Measurements from ENCODE around the gene CNTFR.

Gene CNTFR

GRCh38 chr9:34588671-34589635 is 571 bp downstream of the CNTFR start:
- DNase-seq = no peak

- DNase-seq = no peak
Observed at GRCh38 chr9:34587271-34587670, 2.3 kb downstream of the CNTFR start.

DNA sequence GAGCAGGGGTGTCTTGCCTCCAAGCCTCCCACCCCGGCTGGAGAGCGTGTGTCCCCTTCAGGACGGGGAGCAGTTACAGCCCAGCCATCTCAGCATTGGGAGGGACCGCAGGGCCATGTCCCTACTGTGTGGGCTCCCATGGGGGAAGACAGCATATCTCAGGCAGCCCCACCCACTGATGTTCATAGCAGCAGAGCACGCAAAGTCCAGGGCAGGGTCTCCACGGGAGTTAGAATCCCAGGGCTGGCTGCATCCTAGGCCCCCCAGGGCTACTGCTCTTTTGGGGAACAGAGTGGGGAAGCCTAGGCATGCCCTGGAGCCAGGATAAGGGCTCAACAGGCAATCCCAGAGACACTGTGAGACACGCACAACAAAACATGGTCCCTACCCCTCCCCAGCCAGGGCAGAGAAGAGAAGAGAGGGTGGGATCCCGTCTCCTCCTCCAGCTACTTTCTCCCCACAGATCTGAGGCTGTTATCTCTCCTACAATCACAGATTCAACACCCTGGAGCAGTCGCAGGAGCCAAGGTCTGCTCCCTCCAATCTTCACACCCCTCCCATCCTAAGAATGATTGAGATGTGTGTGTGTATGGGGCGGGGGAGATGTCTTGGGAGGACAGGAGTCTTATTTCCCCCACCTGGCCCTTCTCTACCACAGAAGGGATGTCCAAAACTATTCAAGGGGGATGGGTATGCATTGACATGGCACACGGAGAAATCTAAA is 3.4 kb downstream of the CNTFR start:
- no peak for DNase-seq

DNA sequence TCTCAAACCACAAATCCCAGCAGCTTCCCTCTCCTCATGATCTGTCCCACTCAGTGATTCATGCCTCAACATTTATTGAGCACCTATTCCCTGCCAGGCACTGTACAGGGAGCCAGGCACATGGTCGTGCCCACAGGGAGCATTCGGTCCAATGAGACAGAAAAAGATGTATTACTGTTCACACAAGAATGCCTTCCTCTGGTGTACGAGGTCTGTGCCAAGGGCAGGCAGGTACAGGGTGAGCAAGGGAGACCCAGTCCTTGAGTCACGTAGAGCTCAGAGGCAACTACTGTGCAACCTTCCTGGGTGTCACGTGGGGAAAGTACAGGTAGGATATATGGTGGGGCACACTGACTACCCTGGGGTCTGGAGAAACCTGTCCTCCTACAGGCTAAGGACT is 4.6 kb downstream of the CNTFR start:
- no peak for DNase-seq

DNA sequence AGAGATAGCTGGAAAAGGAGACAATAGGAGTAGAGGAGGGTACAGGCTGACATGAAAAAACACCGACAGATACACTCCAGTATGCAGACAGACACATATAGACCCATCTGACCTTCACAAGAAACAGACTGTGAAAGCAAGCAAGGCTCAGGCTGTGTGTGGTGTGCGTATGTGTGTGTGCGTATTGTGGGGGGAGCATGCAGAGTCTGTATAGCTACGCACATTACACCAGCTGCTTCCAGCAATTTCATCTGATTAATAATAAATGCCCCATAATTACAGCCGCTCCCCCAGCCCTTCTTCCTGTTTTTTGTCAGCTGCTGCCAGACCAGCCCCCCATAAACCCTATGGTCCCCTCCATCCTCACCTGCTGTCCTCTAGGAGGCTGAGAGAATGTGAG is 6.7 kb downstream of the CNTFR start:
- DNase-seq = no peak

DNA sequence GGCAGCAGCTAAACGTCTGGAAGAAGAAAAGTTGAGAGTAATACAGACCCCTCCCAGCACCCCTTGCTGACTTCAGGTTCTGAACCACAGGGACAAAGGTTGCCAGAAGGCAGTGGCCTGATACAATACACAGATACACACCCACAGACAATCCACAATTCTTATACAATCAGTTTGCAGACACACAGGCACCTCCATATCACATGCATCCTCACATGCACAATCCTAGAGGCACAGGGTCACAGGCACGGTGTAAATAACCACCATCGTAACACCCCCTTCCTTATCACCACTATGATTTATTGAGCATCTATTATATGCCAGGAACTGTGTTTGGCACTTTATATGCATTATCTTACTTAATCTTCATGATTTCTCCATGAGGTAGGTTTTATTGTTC is 8.2 kb downstream of the CNTFR start:
- no peak for DNase-seq

DNA sequence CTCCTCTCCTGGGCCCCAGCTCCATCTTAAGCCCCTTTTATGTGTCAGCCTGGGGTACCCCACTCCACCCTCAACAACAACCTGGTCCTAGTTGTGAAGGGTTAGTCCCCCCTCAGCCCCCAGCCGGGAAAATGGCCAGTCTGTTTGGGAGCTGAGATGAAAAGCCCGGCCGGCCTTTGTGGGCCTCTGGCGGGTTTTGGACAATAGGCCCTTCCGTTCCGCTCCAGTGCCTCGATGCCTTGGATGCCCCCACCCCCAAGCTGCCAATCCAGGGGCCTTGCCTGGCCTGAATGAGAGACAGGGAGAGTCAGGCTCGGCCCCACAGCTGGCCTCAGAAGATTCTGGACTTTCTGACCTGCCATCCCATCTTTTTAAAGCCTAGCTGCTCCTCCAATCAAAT is 9.2 kb downstream of the CNTFR start:
- no peak for DNase-seq

- DNase-seq = no peak
Observed at GRCh38 chr9:34579808-34580163, 9.7 kb downstream of the CNTFR start.

DNA sequence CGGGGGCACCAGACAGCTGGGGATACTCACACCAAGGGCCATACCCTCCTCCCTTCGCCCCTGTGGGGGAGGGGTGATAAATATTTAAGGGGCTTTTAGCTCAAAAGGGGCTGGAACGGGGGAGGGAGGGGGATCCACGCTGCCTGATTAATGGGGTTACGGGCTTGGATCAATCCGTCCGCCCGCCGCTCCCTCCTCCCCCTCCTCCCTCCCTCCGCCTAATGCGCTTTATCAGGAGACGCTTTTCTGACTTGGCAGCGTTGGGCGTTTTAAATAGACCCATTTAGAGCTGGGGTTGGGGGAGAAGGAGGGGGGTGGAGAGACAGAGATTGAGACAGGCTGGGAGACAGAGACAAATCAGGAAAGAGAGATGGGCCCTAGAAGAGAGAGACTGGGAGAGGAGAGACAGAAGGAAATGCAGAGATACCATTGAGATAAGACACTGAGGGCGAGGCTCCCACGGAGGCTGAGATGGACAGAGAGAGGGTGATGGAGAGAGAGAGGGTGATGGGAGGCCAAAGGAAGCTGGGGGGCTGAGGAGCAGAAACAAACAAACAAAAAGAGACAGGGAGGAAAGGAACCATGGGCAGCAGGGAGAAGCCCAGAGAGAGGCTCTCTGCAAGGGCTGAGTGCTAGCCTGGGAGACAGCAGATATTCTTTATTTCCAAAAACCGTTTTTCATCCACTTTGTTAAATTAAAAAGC is 10.3 kb downstream of the CNTFR start:
- no peak for DNase-seq

DNA sequence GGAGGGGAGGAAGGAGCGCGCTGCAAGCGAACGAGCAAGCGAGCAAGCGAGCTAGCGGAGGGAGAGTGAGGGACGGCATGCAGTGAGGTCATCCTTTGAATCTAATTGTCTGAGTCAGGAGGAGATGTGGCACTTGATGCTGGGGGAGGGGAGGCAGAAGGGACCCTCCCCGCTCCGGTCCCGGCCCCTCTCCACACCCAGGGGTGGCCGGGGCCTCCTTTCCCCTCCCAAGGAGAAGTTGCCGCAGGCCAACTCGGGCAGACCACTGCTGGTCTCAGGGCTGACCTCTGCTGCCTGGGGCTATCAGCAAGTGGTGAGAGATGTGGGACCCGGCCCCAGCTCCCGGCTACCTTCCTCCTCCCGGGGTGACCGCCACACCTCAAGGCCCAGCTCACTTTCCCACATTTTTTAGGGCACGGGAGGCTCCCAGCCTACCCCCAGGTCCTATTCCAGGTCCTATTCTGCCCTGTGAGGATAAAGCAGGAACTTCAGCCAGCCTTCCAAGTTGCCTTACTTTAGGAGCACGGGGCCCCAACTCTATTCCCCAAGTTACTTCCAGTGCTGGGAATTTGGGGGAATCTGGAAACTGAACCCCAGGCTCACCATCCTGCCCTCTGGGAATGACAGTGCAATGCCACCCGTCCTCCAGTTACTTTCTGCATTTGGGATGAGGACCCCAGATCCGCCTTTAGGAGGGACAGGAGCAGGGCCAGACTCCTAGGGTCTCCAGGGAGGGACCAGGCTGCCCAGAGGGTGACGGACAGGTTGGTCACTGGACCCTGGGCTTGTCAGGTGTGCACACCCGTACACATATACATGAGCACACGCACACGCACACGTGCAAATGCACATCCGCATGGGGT is 11.1 kb downstream of the CNTFR start:
- DNase-seq = no peak

DNA sequence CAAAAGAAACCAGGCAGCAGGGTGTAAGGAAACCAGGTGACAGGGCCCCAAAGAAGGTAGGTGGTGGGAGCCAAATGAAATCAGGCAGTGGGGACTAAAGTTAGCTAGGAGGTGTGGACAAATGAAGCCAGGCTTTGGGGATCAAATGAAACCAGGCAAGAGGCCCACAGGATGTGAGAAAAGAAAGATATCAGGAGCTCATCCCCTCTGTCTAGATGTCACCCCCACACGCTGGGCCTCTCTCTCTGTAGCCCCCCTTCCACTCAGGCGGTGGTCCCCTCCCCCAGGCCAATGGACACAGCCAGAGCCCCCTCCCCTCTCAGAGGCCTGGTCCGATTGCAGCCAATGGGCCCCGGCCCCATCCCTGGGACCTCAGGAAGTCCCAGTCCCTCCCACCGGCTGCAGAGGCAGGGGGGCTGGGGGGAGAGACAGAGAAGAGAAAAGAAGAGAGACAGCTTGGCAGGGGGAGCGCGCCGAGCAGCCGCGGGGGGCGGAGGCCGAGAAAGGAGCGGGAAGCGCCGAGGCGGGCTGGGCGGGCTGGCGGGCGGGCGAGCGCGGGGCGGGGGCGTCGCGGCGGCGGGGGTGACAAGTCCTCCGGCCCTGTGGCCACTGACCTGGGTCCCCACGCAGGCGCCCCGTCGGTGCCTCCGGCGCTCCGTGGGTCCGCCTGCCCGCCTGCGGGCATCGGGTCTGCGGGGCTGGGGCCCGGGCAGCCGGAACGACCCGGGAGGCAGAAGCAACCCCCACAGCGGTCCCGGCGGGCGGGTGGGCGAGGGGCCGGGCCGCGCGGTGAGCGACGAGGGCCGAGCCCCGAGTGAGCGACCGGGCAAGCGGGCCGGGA is 11.9 kb downstream of the CNTFR start:
- no peak for DNase-seq

DNA sequence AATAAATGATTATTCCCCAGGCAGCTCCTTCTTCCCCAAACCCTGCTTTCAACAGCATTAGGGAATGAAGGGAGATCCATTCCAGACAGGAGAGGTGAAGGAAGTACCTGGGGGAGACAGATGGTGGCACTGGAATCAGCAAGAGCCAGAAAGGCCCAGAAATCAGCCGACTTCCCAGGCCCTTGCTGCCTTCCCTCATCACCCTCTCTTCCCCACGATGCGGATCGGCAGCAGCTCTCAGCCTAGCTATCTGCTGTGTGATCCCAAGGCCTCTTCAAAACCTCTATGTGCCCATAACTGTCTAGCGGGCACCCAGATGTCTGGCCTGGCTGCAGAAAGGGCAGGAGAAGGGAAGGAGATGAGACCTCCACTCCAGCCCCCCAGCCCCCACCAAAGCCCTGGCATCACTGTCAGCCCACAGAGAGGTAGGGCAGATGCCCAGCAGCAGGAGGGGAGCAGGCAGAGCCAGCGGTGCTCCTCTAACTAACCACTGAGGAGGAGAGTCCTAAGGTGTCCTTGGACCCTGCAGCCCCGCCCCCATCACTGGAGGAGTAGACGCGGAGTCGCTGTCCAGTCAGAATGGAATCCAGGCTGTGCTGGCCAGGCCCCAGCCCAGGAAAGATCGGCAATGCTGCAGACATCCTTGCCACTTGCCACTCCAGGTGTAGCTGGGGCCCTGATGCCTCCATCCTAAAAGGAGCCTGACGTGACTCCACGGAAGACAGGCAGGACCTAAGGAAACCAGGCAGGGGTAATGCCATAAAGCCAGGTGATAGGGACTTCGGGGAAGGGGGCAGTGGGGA is 12.7 kb downstream of the CNTFR start:
- DNase-seq = no peak

DNA sequence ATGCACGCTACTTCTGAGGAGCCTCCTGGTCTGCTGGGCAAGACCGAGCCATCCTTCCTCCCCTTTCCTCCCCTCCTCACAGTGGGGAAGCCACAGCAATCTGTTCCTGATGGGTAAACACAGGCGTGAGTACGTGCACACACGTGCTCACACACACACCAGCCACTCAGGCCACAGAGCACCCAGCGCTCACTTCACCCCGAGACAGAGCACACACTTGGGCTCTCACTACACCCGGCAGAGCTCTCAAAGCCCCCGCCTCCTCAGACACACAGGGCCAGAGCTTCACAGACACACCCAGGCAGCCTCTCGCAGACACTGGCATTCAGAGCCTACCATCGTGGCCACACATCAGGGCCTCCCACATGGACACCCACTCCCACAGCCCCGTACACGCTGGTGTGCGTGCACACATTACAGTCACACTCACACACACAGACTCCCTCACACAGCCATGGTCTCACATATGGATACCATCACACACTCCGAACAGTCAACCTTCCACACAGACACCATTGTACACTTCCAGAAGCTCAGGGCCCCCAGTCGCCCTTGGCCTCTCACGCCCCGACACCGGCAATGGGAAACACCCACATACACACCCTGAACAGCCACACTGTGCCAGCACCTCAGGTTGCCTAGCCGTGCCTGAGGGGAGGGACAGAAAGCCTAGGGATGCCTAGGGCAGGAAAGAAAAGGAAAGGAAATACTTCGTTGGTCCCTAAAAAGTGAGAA is 13.5 kb downstream of the CNTFR start:
- no peak for DNase-seq

- DNase-seq = no peak
Observed at GRCh38 chr9:34575241-34575640, 14.3 kb downstream of the CNTFR start.

GRCh38 chr9:34574571-34574970 is 15.0 kb downstream of the CNTFR start:
- DNase-seq = no peak

- DNase-seq = no peak
Observed at GRCh38 chr9:34573599-34574325, 15.8 kb downstream of the CNTFR start.

DNA sequence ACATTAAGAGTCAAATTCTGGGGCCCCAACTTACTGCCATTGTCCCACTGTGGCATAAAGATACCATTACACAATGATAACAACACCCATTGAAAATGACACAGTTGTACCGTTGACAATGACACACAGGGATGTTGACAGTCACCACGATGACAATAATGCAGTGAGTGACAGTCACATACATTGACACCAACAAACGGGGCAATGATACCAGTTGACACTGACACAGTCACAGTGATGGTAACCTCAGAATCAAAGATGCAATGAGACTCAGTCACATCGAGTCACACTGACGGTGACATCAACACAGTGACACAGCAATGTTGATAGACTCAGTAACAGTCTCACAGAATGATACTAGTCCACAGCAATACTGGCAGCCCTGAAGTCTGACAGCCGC is 16.9 kb downstream of the CNTFR start:
- DNase-seq = no peak

- no peak for DNase-seq
Observed at GRCh38 chr9:34572092-34572491, 17.4 kb downstream of the CNTFR start.

DNA sequence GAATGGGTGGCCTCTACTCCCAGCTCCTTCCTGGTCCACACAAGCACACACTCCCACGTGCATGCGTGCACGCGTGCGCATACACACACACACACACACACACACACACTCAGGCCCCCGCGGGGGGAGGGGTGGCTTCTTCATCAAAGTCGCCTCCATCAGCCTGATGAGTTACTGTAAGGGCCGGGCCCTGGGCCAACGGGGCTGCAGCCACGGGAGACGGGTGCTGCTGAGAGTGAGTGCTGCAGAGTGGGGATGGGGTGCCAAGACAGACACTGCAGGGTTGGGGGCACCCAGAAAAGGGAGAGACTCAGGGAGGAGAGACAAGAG is 18.1 kb downstream of the CNTFR start:
- no peak for DNase-seq
